Epidermal melanocyte (primary cell): Measurements from ENCODE around the gene RHOV.

Experiments
- DNase-seq: peaks from one replicate; pipeline ENCODE4 v3.0.0; 2011; ENCODE audit warnings: low spot score; ENCODE audit not compliant: insufficient read length

The RHOV gene

GRCh38 chr15:40846841-40847222, 27.2 kb downstream of the RHOV start:
- DNase-seq: no peak

GRCh38 chr15:40845511-40846284, 28.3 kb downstream of the RHOV start:
- no peak for DNase-seq

GRCh38 chr15:40845036-40845435, 29.0 kb downstream of the RHOV start:
- DNase-seq: no peak

GRCh38 chr15:40844696-40845030, 29.4 kb downstream of the RHOV start:
- DNase-seq: no peak

GRCh38 chr15:40843885-40844695, 29.9 kb downstream of the RHOV start, which contains the start of gene SPINT1:
Gene SPINT1 (plus strand): TSS chr15:40844048. CDS start chr15:40844555, 507 bp downstream.
- DNase-seq: no peak

- DNase-seq: no peak
These were observed 30.7 kb downstream of the RHOV start for GRCh38 chr15:40843261-40843884.

- DNase-seq: no peak
These were observed 32.3 kb downstream of the RHOV start for GRCh38 chr15:40841741-40842140.

GRCh38 chr15:40838756-40839155, 35.3 kb downstream of the RHOV start:
- DNase-seq: no peak

- DNase-seq: peak; percentile 5
These were observed 38.0 kb downstream of the RHOV start for GRCh38 chr15:40836020-40836419.

GRCh38 chr15:40832903-40833302, 41.1 kb downstream of the RHOV start:
- DNase-seq: no peak

GRCh38 chr15:40831861-40832260, 42.2 kb downstream of the RHOV start:
- no peak for DNase-seq

GRCh38 chr15:40830884-40831283, 43.1 kb downstream of the RHOV start:
- DNase-seq: no peak

GRCh38 chr15:40829115-40829514, 44.9 kb downstream of the RHOV start:
- no peak for DNase-seq

- no peak for DNase-seq
These were observed 45.5 kb downstream of the RHOV start, which contains the start of gene PPP1R14D for GRCh38 chr15:40828447-40829036. Gene PPP1R14D (minus strand): TSS chr15:40828708. CDS start chr15:40828641, 67 bp downstream.

GRCh38 chr15:40826423-40827075, 47.5 kb downstream of the RHOV start:
- DNase-seq: no peak

GRCh38 chr15:40825661-40826422, 48.2 kb downstream of the RHOV start:
- DNase-seq: no peak

GRCh38 chr15:40823572-40824343, 50.3 kb downstream of the RHOV start:
- DNase-seq: no peak
